H1 (cell line): ENCODE results near the gene SMIM5. TPM values are rescaled to one million over a fixed set of nuclear protein-coding genes. Genes with fewer than 3 reads are reported as not detected.
A peak's percentile ranks its signal among the peaks of the same experiment; 100 is the strongest.

Experiments used
- CTCF ChIA-PET: fragments of 300-600 bp; sonication (Branson Sonifier 250); formaldehyde crosslinking; loops from one replicate; lab custom pipeline; 2021; ENCODE audit not compliant: partially characterized antibody; lab: Charles Lee
- POLR2A ChIA-PET: fragments of 300-600 bp; sonication (Branson Sonifier 250); formaldehyde crosslinking; loops from one replicate; lab custom pipeline; 2021; ENCODE audit warnings: inconsistent platforms; ENCODE audit not compliant: partially characterized antibody; lab: Charles Lee
- DNase-seq, 2 experiments: peaks; one replicate each; pipeline versions ENCODE4 v3.0.0 to v3.0.0-alpha.2; 2010 to 2022; ENCODE audit warnings: low spot score in 2 of 2, low read depth in 1 of 2, mixed read lengths in 1 of 2
- FAIRE-seq: peaks from 2 replicates; lab custom pipeline; 2011; peaks lifted over from hg19 to GRCh38; lab: Jason Lieb, UNC
- H2AFZ ChIP-seq: 2 replicates; pipeline ENCODE4 v1.8.1; 2012; ENCODE audit warnings: low read length, inconsistent platforms
- H2AK5ac ChIP-seq: 2 replicates; pipeline ENCODE4 v1.6.1; 2013; ENCODE audit warnings: low read depth, low read length
- H2BK120ac ChIP-seq: replicated peaks from 2 replicates; pipeline ENCODE3; 2013; ENCODE audit warnings: low read depth, low read length, inconsistent platforms
- H2BK12ac ChIP-seq: 2 replicates; pipeline ENCODE4 v1.6.1; 2013; ENCODE audit warnings: low read depth, low read length
- H2BK15ac ChIP-seq: 2 replicates; pipeline ENCODE4 v1.6.1; 2013; ENCODE audit warnings: low read length
- H2BK20ac ChIP-seq: 2 replicates; pipeline ENCODE4 v1.6.1; 2013; ENCODE audit warnings: low read length
- H2BK5ac ChIP-seq: 2 replicates; pipeline ENCODE4 v1.6.1; 2013; ENCODE audit warnings: low read depth, low read length
- H3K14ac ChIP-seq: 2 replicates; pipeline ENCODE4 v1.6.1; 2013; ENCODE audit warnings: inconsistent platforms; ENCODE audit not compliant: insufficient read length
- H3K18ac ChIP-seq: 2 replicates; pipeline ENCODE4 v1.6.1; 2013; ENCODE audit warnings: low read length; ENCODE audit errors: extremely low read depth
- H3K23ac ChIP-seq: 2 replicates; pipeline ENCODE4 v1.6.1; 2013; ENCODE audit warnings: inconsistent platforms; ENCODE audit not compliant: insufficient read length
- H3K23me2 ChIP-seq: 2 replicates; pipeline ENCODE4 v1.6.1; 2013; ENCODE audit warnings: low read depth, low read length
- H3K27ac ChIP-seq: 2 replicates; pipeline ENCODE4 v1.6.1; 2011; ENCODE audit warnings: low read depth, low read length, inconsistent platforms
- H3K27me3 ChIP-seq, 4 experiments: replicated peaks in 1 of 4; 1 replicate in 1 of 4; 2 replicates in 3 of 4; pipeline versions ENCODE4 v1.6.1 to v1.8.1; 2011 to 2013; ENCODE audit warnings: low read length in 3 of 4, mild to moderate bottlenecking in 3 of 4, inconsistent platforms in 2 of 4, mixed read lengths in 2 of 4, moderate library complexity in 1 of 4; ENCODE audit not compliant: control insufficient read depth in 3 of 4, insufficient read depth in 3 of 4; ENCODE audit errors: extremely low read depth in 1 of 4
- H3K36me3 ChIP-seq, 4 experiments: 2 replicates each; pipeline versions ENCODE4 v1.6.1 to v1.8.1; 2011 to 2013; ENCODE audit warnings: mild to moderate bottlenecking in 4 of 4, low read length in 3 of 4, moderate library complexity in 2 of 4, control low read depth in 1 of 4, inconsistent platforms in 1 of 4; ENCODE audit not compliant: insufficient read depth in 4 of 4, control insufficient read depth in 2 of 4
- H3K4ac ChIP-seq: replicated peaks from 2 replicates; pipeline ENCODE3; 2013; ENCODE audit warnings: low read length, low read depth, mixed read lengths, inconsistent platforms; ENCODE audit not compliant: insufficient read length
- H3K4me1 ChIP-seq, 4 experiments: replicated peaks in 1 of 4; 1 replicate in 1 of 4; 2 replicates in 3 of 4; pipeline versions ENCODE4 v1.6.1 to v1.8.1; 2011 to 2013; ENCODE audit warnings: low read length in 3 of 4, inconsistent platforms in 2 of 4, mixed read lengths in 1 of 4; ENCODE audit not compliant: insufficient read depth in 4 of 4, control insufficient read depth in 3 of 4
- H3K4me2 ChIP-seq, 2 experiments: 2 replicates each; pipeline versions ENCODE4 v1.6.1 to v1.8.1; 2011 to 2013; ENCODE audit warnings: low read depth in 2 of 2, low read length in 2 of 2, control low read depth in 1 of 2, inconsistent platforms in 1 of 2, mild to moderate bottlenecking in 1 of 2; ENCODE audit not compliant: insufficient read depth in 1 of 2
- H3K4me3 ChIP-seq, 4 experiments: fragments of 200-600, 300-600 bp in 1 of 4; sonication (generic), shearing (Covaris generic), sonication (Bioruptor Twin) in 1 of 4; 2 replicates each; pipeline versions ENCODE4 v1.5.1 to v1.8.1; 2011 to 2016; ENCODE audit warnings: low read length in 4 of 4, low read depth in 3 of 4, control low read depth in 2 of 4, inconsistent platforms in 2 of 4, mild to moderate bottlenecking in 2 of 4, mixed read lengths in 1 of 4, moderate library complexity in 1 of 4; ENCODE audit not compliant: insufficient read depth in 2 of 4; ENCODE audit errors: extremely low read depth in 1 of 4
- H3K56ac ChIP-seq: replicated peaks from 2 replicates; pipeline ENCODE3; 2013; ENCODE audit warnings: low read depth, mild to moderate bottlenecking, mixed read lengths, low read length, inconsistent platforms; ENCODE audit not compliant: insufficient read length
- H3K79me1 ChIP-seq: 2 replicates; pipeline ENCODE4 v1.6.1; 2013; ENCODE audit warnings: low read depth, low read length, control low read depth
- H3K79me2 ChIP-seq, 2 experiments: 2 replicates each; pipeline versions ENCODE4 v1.6.1 to v1.8.1; 2012 to 2013; ENCODE audit warnings: low read length in 2 of 2, mild to moderate bottlenecking in 2 of 2, inconsistent platforms in 1 of 2; ENCODE audit not compliant: insufficient read depth in 2 of 2, control insufficient read depth in 1 of 2
- H3K9ac ChIP-seq, 4 experiments: replicated peaks in 1 of 4; 1 replicate in 1 of 4; 2 replicates in 3 of 4; pipeline versions ENCODE4 v1.6.1 to v1.8.1; 2011 to 2013; ENCODE audit warnings: low read depth in 3 of 4, low read length in 3 of 4, control low read depth in 2 of 4, mild to moderate bottlenecking in 2 of 4, moderate library complexity in 2 of 4, inconsistent platforms in 1 of 4; ENCODE audit errors: extremely low read depth in 1 of 4
- H3K9me3 ChIP-seq, 2 experiments: 2 replicates each; pipeline versions ENCODE4 v1.6.1 to v1.8.1; 2012 to 2013; ENCODE audit warnings: mild to moderate bottlenecking in 2 of 2, moderate library complexity in 2 of 2, control low read depth in 1 of 2, inconsistent platforms in 1 of 2, low read depth in 1 of 2, low read length in 1 of 2, mixed read lengths in 1 of 2; ENCODE audit not compliant: insufficient read depth in 2 of 2
- H4K20me1 ChIP-seq, 2 experiments: replicated peaks in 1 of 2; 2 replicates each; pipeline versions ENCODE3 to v1.8.1; 2011 to 2013; ENCODE audit warnings: inconsistent platforms in 2 of 2, low read length in 2 of 2, mild to moderate bottlenecking in 1 of 2; ENCODE audit not compliant: insufficient read depth in 2 of 2, control insufficient read depth in 1 of 2
- H4K5ac ChIP-seq: 2 replicates; pipeline ENCODE4 v1.6.1; 2013; ENCODE audit warnings: low read length, low read depth, mixed read lengths, inconsistent platforms; ENCODE audit not compliant: insufficient read length
- H4K8ac ChIP-seq: 2 replicates; pipeline ENCODE4 v1.8.0; 2013; ENCODE audit warnings: mild to moderate bottlenecking, moderate library complexity, low read length, inconsistent platforms; ENCODE audit not compliant: insufficient read depth; ENCODE audit errors: extremely low read depth
- H4K91ac ChIP-seq: replicated peaks from 2 replicates; pipeline ENCODE3; 2013; ENCODE audit warnings: low read length, mixed read lengths, inconsistent platforms; ENCODE audit not compliant: insufficient read length
- KDM1A ChIP-seq: fragments of 200-600, 300-600 bp; sonication (generic); IDR thresholded peaks from 2 replicates; pipeline ENCODE4 v1.7.1; 2016; ENCODE audit warnings: mild to moderate bottlenecking, low read length, borderline replicate concordance
- SIN3A ChIP-seq, 2 experiments: IDR thresholded peaks in 1 of 2; conservative IDR thresholded peaks in 1 of 2; 2 replicates each; pipeline ENCODE4 v1.6.1; 2011 to 2012; ENCODE audit warnings: low read length in 2 of 2, improper control_type of control experiment in 1 of 2, low read depth in 1 of 2, mild to moderate bottlenecking in 1 of 2
- YY1 ChIP-seq: IDR thresholded peaks from 2 replicates; pipeline ENCODE4 v1.6.1; 2011; ENCODE audit warnings: low read depth, mild to moderate bottlenecking, low read length
- WGBS, 2 experiments: shearing (Covaris generic) in 1 of 2; methylation state at CpG; one replicate each; pipeline versions ENCODE4 v1.1.6 to v1.1.7; 2013 to 2015; ENCODE audit warnings: low lambda C conversion rate in 2 of 2, mixed read lengths in 2 of 2, inconsistent platforms in 1 of 2, low coverage in 1 of 2, missing lambda C conversion rate in 1 of 2; ENCODE audit not compliant: insufficient replicate concordance in 2 of 2, insufficient coverage in 1 of 2, insufficient read length in 1 of 2; ENCODE audit errors: extremely low coverage in 1 of 2, missing lambda C conversion rate in 1 of 2; 5-methylcytosine and 5-hydroxymethylcytosine counted together
- polyA plus RNA-seq, 7 experiments: library from polyadenylated mRNA; depleted of rRNA in 3 of 7; stranded (reverse) in 5 of 7; unstranded in 2 of 7; fragments of >200 nt in 5 of 7; fragments of 200-250 nt in 2 of 7; gene quantifications; 1 replicate in 5 of 7; 2 replicates in 1 of 7; 4 replicates in 1 of 7; pipeline versions ENCODE4 v1.2.1 to v1.2.3, GENCODE V29; 2011 to 2013; ENCODE audit warnings: missing spikeins in 2 of 7, mixed read lengths in 2 of 7
- total RNA-seq: library from RNA; stranded (reverse); fragmentation: NEBNext Ultra II Directional; extraction: Animal tissue kit (Norgen Biotek cat#: 25700); gene quantifications from 2 replicates; pipeline ENCODE4 v1.2.1, GENCODE V29; 2021

SMIM5 gene
- total and polyA plus RNA-seq, 2 of the 8 experiments (the other 6 are each of a cell fraction or from before 2014, with no cell fraction given) = not detected

DNA sequence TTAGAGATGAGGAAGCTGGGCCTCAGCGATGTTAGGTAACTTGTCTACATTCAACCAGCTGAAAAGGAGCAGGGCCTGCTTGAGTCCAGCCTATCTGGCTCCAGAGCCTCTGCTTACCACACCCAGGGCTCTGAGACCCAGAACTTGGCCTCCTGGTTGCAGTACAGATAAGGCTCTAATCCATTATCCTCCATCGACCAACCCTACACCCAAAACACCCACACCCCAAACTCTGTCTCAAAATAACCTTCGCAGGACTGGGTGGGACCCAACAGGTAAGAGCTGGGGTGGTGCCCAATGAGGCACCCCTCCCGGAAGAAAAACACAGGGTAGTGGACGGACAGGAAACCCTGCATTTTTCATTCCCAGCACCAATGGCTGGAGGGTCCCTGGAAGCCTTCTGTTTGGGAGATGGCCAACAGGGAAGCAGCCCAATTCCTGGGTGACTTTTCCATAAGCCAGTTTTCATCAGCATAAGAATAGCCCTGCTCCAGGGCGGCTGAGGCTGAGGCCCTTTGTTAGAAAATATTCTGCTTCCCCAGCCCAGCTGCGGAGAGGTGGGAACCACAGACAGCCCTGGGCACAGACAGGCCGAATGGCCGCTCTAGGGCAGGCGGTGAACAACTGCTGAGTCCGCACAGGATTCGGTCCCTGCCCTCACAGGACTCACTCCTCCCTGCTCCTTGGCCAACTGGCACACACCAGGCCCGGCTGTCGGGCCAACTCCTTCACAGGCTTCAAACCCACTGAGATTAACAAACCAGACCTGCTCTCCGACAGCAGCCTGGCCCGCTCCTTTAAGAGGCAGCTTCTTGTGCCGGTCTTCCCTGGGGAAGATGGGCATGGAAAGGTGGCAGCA is 9.8 kb downstream of the SMIM5 start:
- H3K27ac ChIP-seq = peak overlapping the region; percentile 69
- peak in 1 of 2 experiments; percentile 57 for DNase-seq

More for the DNA sequence above, 9.8 kb downstream of the SMIM5 start:
- Histone ChIP-seq H3K4ac (peak overlapping the region; percentile 13), H3K9ac (peak overlapping the region in 1 of 4 experiments; percentile 23; a peak in 2 of 7 replicates), H2AK5ac (no peak overlapping the region), H3K56ac (no peak overlapping the region), H2BK120ac (peak overlapping the region; percentile 35), H3K9me3 (no peaks in the 10 kb centered on the region), H3K36me3 (no peaks in the 10 kb centered on the region; a peak in 3 of 8 replicates), H2BK20ac (0 out of 2 replicates have a peak overlapping the region, but pooled peaks have one; percentile 53), H3K79me2 (no peaks in the 10 kb centered on the region; a peak in 1 of 4 replicates), H3K4me1 (peaks cover 5 to 16% (median 10%) of the 10 kb centered on the region in 4 experiments), H3K23me2 (no peaks in the 10 kb centered on the region), H2BK5ac (peak overlapping the region; percentile 28; the same call in 1 of the 2 replicates), H2BK12ac (peak overlapping the region; percentile 45; the same call in 1 of the 2 replicates), H3K79me1 (no peaks in the 10 kb centered on the region; the same call in 1 of the 2 replicates), H4K8ac (peak overlapping the region; percentile 3; the same call in 1 of the 2 replicates), H4K5ac (peak overlapping the region; percentile 56), H3K18ac (peak overlapping the region; percentile 89), H3K27me3 (no peaks in the 10 kb centered on the region), H3K4me2 (peak overlapping the region; percentile 25 to 39; a peak in 2 of 4 replicates), H3K4me3 (peak overlapping the region in 1 of 4 experiments; percentile 25; a peak in 1 of 8 replicates), H4K20me1 (no peaks in the 10 kb centered on the region), H3K23ac (no peak overlapping the region), H2AFZ (no peak overlapping the region), H2BK15ac (no peak overlapping the region; the same call in 1 of the 2 replicates), H4K91ac (peak overlapping the region; percentile 68), H3K14ac (no peak overlapping the region)
- WGBS, 2 experiments = 75% methylated on average over 17 of the region's 17 CpGs; no CpG with 5 or more reads in 1 of the 2 experiments
- CTCF ChIA-PET = interaction anchor here (1.1 to 59.2 kb wide), 5 partner anchors 1 to 111 kb away, joined by 3 to 2200 read pairs (median 312); partner anchors contain the start of genes RECQL5, SAP30BP and SMIM5
- peak; percentile 70 for FAIRE-seq
- POLR2A ChIA-PET = interaction anchor here (0.9 to 3.0 kb wide), 6 partner anchors 9 to 36 kb away, joined by 3 to 19 read pairs (median 3); partner anchors contain the start of genes RECQL5, SAP30BP and SMIM5
- TF ChIP-seq SIN3A (conservative IDR thresholded peaks at IDR 0.05 in 1 of 2, IDR thresholded peaks at IDR 0.05 in 1 of 2; ENCODE audit: low read depth in 1 of 2, low read length in 2 of 2) (0 out of 4 replicates have a peak, but pooled peaks of 1 of the 2 experiments have one; percentile 16), YY1 (0 out of 2 replicates have a peak, but pooled peaks have one; percentile 23), KDM1A (no peak)
